Measurements from ENCODE around the gene EDEM3. TPM values are rescaled to one million over a fixed set of nuclear protein-coding genes. Genes with fewer than 3 reads are reported as not detected.

The EDEM3 gene
- total and polyA plus RNA-seq, 2 of the 8 experiments (the other 6 are each of a cell fraction or from before 2014, with no cell fraction given), result 1.6 to 14.0 TPM

GRCh38 chr1:184677344-184677743 is 77.3 kb downstream of the EDEM3 start:
- H3K14ac ChIP-seq (ENCODE audit: insufficient read length), result no peak overlapping the region
- no peaks in the 10 kb centered on the region for H3K79me1 ChIP-seq (ENCODE audit: low read depth, low read length)
- no peaks in the 10 kb centered on the region for H3K36me3 ChIP-seq (ENCODE audit: control insufficient read depth in 2 of 4, insufficient read depth in 4 of 4, low read length in 3 of 4)
- H3K4me1 ChIP-seq (replicated peaks in 1 of 4; ENCODE audit: control insufficient read depth in 3 of 4, insufficient read depth in 4 of 4, low read length in 3 of 4), result peaks cover 1 to 13% (median 8%) of the 10 kb centered on the region in 4 experiments; a peak in 4 of 7 replicates
- no peaks in the 10 kb centered on the region for H3K23me2 ChIP-seq (ENCODE audit: low read depth, low read length)
- H2BK120ac ChIP-seq (replicated peaks; ENCODE audit: low read depth, low read length), result no peak overlapping the region
- H3K9me3 ChIP-seq (ENCODE audit: insufficient read depth in 2 of 2, low read depth in 1 of 2, low read length in 1 of 2), result peaks cover 0 to 2% of the 10 kb centered on the region in 2 experiments; a peak in 1 of 4 replicates
- H4K20me1 ChIP-seq (replicated peaks in 1 of 2; ENCODE audit: control insufficient read depth in 1 of 2, insufficient read depth in 2 of 2, low read length in 2 of 2), result no peaks in the 10 kb centered on the region
- DNase-seq (ENCODE audit: low read depth in 1 of 2, low spot score in 2 of 2) (no peak), FAIRE-seq (no peak)
- H3K23ac ChIP-seq (ENCODE audit: insufficient read length), result no peak overlapping the region
- H2BK20ac ChIP-seq (ENCODE audit: low read length), result no peak overlapping the region
- H4K8ac ChIP-seq (ENCODE audit: extremely low read depth, insufficient read depth, low read length), result no peak overlapping the region
- no peak overlapping the region for H3K4ac ChIP-seq (replicated peaks; ENCODE audit: insufficient read length, low read depth, low read length)
- no peak overlapping the region for H3K4me3 ChIP-seq (ENCODE audit: extremely low read depth in 1 of 4, insufficient read depth in 2 of 4, low read depth in 3 of 4, low read length in 4 of 4)
- H2AFZ ChIP-seq (ENCODE audit: low read length), result no peak overlapping the region
- no peak overlapping the region for H3K56ac ChIP-seq (replicated peaks; ENCODE audit: insufficient read length, low read depth, low read length)
- CTCF ChIA-PET (ENCODE audit: partially characterized antibody), result interaction anchor here (0.8 to 4.4 kb wide), 3 partner anchors 13 to 181 kb away, joined by 3 to 20 read pairs (median 6); no protein-coding TSS in a partner anchor
- H3K27me3 ChIP-seq (replicated peaks in 1 of 4; ENCODE audit: control insufficient read depth in 3 of 4, extremely low read depth in 1 of 4, insufficient read depth in 3 of 4, low read length in 3 of 4), result no peaks in the 10 kb centered on the region
- no peaks in the 10 kb centered on the region for H3K79me2 ChIP-seq (ENCODE audit: control insufficient read depth in 1 of 2, insufficient read depth in 2 of 2, low read length in 2 of 2)
- POLR2A ChIA-PET (ENCODE audit: partially characterized antibody), result no interaction called here
- no peak overlapping the region for H2BK15ac ChIP-seq (ENCODE audit: low read length)
- H3K18ac ChIP-seq (ENCODE audit: extremely low read depth, low read length), result no peak overlapping the region
- H4K5ac ChIP-seq (ENCODE audit: insufficient read length, low read depth, low read length), result no peak overlapping the region
- H2BK5ac ChIP-seq (ENCODE audit: low read depth, low read length), result no peak overlapping the region
- H2BK12ac ChIP-seq (ENCODE audit: low read depth, low read length), result no peak overlapping the region
- no peak overlapping the region for H3K4me2 ChIP-seq (ENCODE audit: insufficient read depth in 1 of 2, low read depth in 2 of 2, low read length in 2 of 2)
- TF ChIP-seq, protein P1, sequence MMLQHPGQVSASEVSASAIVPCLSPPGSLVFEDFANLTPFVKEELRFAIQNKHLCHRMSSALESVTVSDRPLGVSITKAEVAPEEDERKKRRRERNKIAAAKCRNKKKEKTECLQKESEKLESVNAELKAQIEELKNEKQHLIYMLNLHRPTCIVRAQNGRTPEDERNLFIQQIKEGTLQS (IDR thresholded peaks at IDR 0.05; ENCODE audit: insufficient read depth, low read depth, low read length), result no peak
- TF ChIP-seq SIX5 (IDR thresholded peaks at IDR 0.05; ENCODE audit: low read depth, low read length) (no peak), SP2 (IDR thresholded peaks at IDR 0.05; ENCODE audit: low read length) (no peak), BACH1 (IDR thresholded peaks at IDR 0.05; ENCODE audit: low read length) (no peak), RNF2 (IDR thresholded peaks at IDR 0.05; ENCODE audit: borderline replicate concordance, low read depth, low read length, missing control alignments, poor library complexity, severe bottlenecking) (no peak), HDAC6 (IDR thresholded peaks at IDR 0.05; ENCODE audit: low read depth, low read length) (no peak), EGR1 (IDR thresholded peaks at IDR 0.05; ENCODE audit: borderline replicate concordance, low read depth, low read length) (no peak), RFX5 (IDR thresholded peaks at IDR 0.05; ENCODE audit: borderline replicate concordance, low read depth, low read length) (no peak), POLR2A (IDR thresholded peaks at IDR 0.05; ENCODE audit: control extremely low read depth in 1 of 2, low read depth in 2 of 2, low read length in 2 of 2) (no peak)
- TF ChIP-seq, protein P2, sequence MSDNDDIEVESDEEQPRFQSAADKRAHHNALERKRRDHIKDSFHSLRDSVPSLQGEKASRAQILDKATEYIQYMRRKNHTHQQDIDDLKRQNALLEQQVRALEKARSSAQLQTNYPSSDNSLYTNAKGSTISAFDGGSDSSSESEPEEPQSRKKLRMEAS (IDR thresholded peaks at IDR 0.05), result no peak
- TF ChIP-seq, protein P3, sequence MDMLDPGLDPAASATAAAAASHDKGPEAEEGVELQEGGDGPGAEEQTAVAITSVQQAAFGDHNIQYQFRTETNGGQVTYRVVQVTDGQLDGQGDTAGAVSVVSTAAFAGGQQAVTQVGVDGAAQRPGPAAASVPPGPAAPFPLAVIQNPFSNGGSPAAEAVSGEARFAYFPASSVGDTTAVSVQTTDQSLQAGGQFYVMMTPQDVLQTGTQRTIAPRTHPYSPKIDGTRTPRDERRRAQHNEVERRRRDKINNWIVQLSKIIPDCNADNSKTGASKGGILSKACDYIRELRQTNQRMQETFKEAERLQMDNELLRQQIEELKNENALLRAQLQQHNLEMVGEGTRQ (IDR thresholded peaks at IDR 0.05; ENCODE audit: low read length), result no peak
- TF ChIP-seq, protein P4, sequence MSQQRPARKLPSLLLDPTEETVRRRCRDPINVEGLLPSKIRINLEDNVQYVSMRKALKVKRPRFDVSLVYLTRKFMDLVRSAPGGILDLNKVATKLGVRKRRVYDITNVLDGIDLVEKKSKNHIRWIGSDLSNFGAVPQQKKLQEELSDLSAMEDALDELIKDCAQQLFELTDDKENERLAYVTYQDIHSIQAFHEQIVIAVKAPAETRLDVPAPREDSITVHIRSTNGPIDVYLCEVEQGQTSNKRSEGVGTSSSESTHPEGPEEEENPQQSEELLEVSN (IDR thresholded peaks at IDR 0.05), result no peak
- no peak overlapping the region for H3K9ac ChIP-seq (replicated peaks in 1 of 4; ENCODE audit: extremely low read depth in 1 of 4, low read depth in 3 of 4, low read length in 3 of 4)
- H2AK5ac ChIP-seq (ENCODE audit: low read depth, low read length), result no peak overlapping the region
- H4K91ac ChIP-seq (replicated peaks; ENCODE audit: insufficient read length, low read length), result no peak overlapping the region
- no peak overlapping the region for H3K27ac ChIP-seq (ENCODE audit: low read depth, low read length)

Measured in H1 (cell line).